ENCODE measurements around the gene NCBP3. TPM values are rescaled to one million over a fixed set of nuclear protein-coding genes. Genes with fewer than 3 reads are reported as not detected.

Gene NCBP3
- total and polyA plus RNA-seq, 2 donors (not counting 3 experiments of a cell fraction or from before 2014, with no cell fraction given): 18.2 to 51.1 TPM

DNA sequence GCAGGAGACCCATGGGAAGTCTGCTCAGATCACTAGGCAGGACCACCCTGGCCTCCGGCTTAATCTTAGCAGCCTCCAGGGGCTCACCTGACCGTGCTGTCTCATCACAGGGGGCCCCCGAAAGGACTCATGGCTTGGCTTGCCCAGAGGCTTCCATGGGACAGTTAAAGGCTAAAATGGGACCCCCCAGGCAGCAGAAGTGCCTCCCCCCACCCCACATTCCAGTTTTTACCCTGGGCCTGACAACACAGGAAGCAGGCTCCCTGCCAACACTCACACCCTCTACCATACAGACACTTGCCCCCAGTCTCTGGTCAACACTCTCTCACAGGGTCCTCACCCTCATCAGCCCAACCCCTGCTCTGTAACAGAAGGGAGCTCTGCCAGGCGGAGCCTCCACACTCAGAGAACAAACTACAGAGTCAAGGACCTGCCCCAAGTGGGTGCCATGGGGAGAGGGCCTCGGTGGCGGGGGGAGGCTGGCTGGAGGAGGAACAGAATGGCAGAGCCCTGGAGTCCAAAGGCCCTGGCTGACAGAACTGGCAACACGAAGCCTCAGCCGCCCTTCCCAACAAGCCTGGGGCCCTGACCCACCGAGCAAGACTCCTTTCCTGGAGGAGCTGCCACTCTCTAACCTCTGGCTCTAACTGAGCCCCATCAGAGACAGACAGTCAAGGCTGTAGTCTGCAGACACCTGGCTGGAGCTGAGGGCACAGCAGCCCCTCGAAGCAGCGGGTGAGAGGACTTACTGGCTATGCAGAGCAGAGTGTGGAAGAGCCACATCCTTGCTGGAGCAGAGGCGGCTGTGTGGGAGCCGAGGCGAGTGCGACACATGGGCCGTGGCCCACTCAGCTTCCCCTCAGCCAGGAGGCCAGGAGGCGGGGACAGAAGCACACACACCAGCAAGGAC is 45.4 kb downstream of the NCBP3 start, which contains the start of gene ITGAE:
ITGAE (minus strand) TSS at position 827 of the 910 bp plus-strand sequence; CDS start at position 783, 44 bp downstream.
- H3K9me1 ChIP-seq (replicated peaks; ENCODE audit: control insufficient read depth, extremely low read depth, insufficient read depth, low read length): no peaks in the 10 kb centered on the region
- BruUV-seq (replicated peaks): no TSS peak
- no peaks in the 10 kb centered on the region for H3K79me2 ChIP-seq (ENCODE audit: control insufficient read depth, insufficient read depth, low read length)
- H2AFZ ChIP-seq (ENCODE audit: low read depth, low read length): no peak within 1 kb of the TSS
- FAIRE-seq (no peak), DNase-seq (ENCODE audit: low read depth, low spot score) (no peak)
- H4K20me1 ChIP-seq (replicated peaks; ENCODE audit: control insufficient read depth, extremely low read depth, insufficient read depth, low read length): no peaks in the 10 kb centered on the region
- no peak within 1 kb of the TSS for H3K4me2 ChIP-seq (ENCODE audit: insufficient read depth, low read length)
- no peaks in the 10 kb centered on the region for H3K9me3 ChIP-seq (replicated peaks; ENCODE audit: control insufficient read depth, insufficient read depth, low read length)
- no peak within 1 kb of the TSS for H3K27ac ChIP-seq (ENCODE audit: insufficient read depth, low read depth, low read length)
- no peaks in the 10 kb centered on the region for H3K36me3 ChIP-seq (ENCODE audit: control insufficient read depth in 2 of 2, extremely low read depth in 1 of 2, insufficient read depth in 2 of 2, low read length in 2 of 2)
- no peak for TF ChIP-seq POLR2A (IDR thresholded peaks at IDR 0.05; ENCODE audit: low read depth, low read length)
- no peak for TF ChIP-seq CTCF (IDR thresholded peaks at IDR 0.05; ENCODE audit: extremely low read depth in 1 of 2, insufficient read depth in 1 of 2, low read depth in 1 of 2, low read length in 2 of 2)
- TF ChIP-seq JUN (IDR thresholded peaks at IDR 0.05; ENCODE audit: borderline replicate concordance, insufficient read depth, insufficient read length, low read depth): no peak
- TF ChIP-seq FOS (IDR thresholded peaks at IDR 0.05; ENCODE audit: borderline replicate concordance, insufficient read depth, low read length): no peak
- TF ChIP-seq GATA2 (IDR thresholded peaks at IDR 0.05; ENCODE audit: insufficient read depth, insufficient read length, low read depth, low read length): no peak
- no peak for TF ChIP-seq POLR2AphosphoS5 (IDR thresholded peaks at IDR 0.05; ENCODE audit: insufficient read depth, low read depth, low read length)
- no peak for TF ChIP-seq MYC (IDR thresholded peaks at IDR 0.05; ENCODE audit: low read depth, low read length)
- no peak for TF ChIP-seq EZH2 (IDR thresholded peaks at IDR 0.05; ENCODE audit: borderline replicate concordance, low read depth, low read length, severe bottlenecking)
- no peak for TF ChIP-seq MAX (IDR thresholded peaks at IDR 0.05; ENCODE audit: insufficient read depth, insufficient read length)
- no peak within 1 kb of the TSS for H3K4me3 ChIP-seq (replicated peaks in 1 of 3; ENCODE audit: insufficient read depth in 1 of 3, low read depth in 1 of 3, low read length in 3 of 3)
- intact Hi-C loops (cut with micrococcal nuclease) (no loop called here), dilution Hi-C loops (cut with MboI; ENCODE audit: extremely low pct_ligation_motif_present, low sequenced_read_pairs) (no loop called here)
- H3K9ac ChIP-seq (replicated peaks; ENCODE audit: extremely low read depth, insufficient read depth, low read length): no peak within 1 kb of the TSS
- no peaks in the 10 kb centered on the region for H3K27me3 ChIP-seq (ENCODE audit: control insufficient read depth in 2 of 2, insufficient read depth in 2 of 2, low read length in 2 of 2)
- ChIA-PET CTCF (interaction anchor here (1.2 to 1.8 kb wide), 2 partner anchors 43 to 63 kb away, joined by 3 to 5 read pairs; no protein-coding TSS in a partner anchor), POLR2A (no interaction called here)
- no peaks in the 10 kb centered on the region for H3K4me1 ChIP-seq (ENCODE audit: control insufficient read depth, extremely low read depth, insufficient read depth, low read length)

Measured in endothelial cell of umbilical vein (primary cell).